Ecto neural progenitor cell (in vitro differentiated cells): ENCODE data around the gene FRAS1.

Source experiments
- DNase-seq: peaks from one replicate; pipeline ENCODE4 v3.0.0-alpha.2; 2018; ENCODE audit warnings: low spot score

Gene FRAS1

GRCh38 chr4:78370631-78371372 is 313.7 kb downstream of the FRAS1 start:
- no peak for DNase-seq

GRCh38 chr4:78372355-78372988 is 315.3 kb downstream of the FRAS1 start:
- no peak for DNase-seq

GRCh38 chr4:78377555-78377954 is 320.4 kb downstream of the FRAS1 start:
- DNase-seq, result no peak

GRCh38 chr4:78379040-78379439 is 321.9 kb downstream of the FRAS1 start:
- DNase-seq, result no peak

- no peak for DNase-seq
Measured at GRCh38 chr4:78379991-78380729, 323.0 kb downstream of the FRAS1 start.

- no peak for DNase-seq
Measured at GRCh38 chr4:78386679-78387078, 329.6 kb downstream of the FRAS1 start.

GRCh38 chr4:78395642-78396041 is 338.5 kb downstream of the FRAS1 start:
- no peak for DNase-seq

- no peak for DNase-seq
Measured at GRCh38 chr4:78396613-78397291, 339.6 kb downstream of the FRAS1 start.

GRCh38 chr4:78397292-78397630 is 340.1 kb downstream of the FRAS1 start:
- DNase-seq, result no peak

- DNase-seq, result no peak
Measured at GRCh38 chr4:78409612-78410202, 352.6 kb downstream of the FRAS1 start.

- no peak for DNase-seq
Measured at GRCh38 chr4:78410225-78410624, 353.1 kb downstream of the FRAS1 start.

GRCh38 chr4:78410676-78411075 is 353.6 kb downstream of the FRAS1 start:
- no peak for DNase-seq

- DNase-seq, result no peak
Measured at GRCh38 chr4:78414116-78414515, 357.0 kb downstream of the FRAS1 start.

- peak; percentile 54 for DNase-seq
Measured at GRCh38 chr4:78417603-78418002, 360.5 kb downstream of the FRAS1 start.

- DNase-seq, result no peak
Measured at GRCh38 chr4:78418406-78418805, 361.3 kb downstream of the FRAS1 start.

GRCh38 chr4:78423790-78424189 is 366.7 kb downstream of the FRAS1 start:
- DNase-seq, result no peak

- DNase-seq, result no peak
Measured at GRCh38 chr4:78424461-78424860, 367.3 kb downstream of the FRAS1 start.

- DNase-seq, result no peak
Measured at GRCh38 chr4:78426972-78427371, 369.8 kb downstream of the FRAS1 start.

- DNase-seq, result no peak
Measured at GRCh38 chr4:78428996-78429395, 371.9 kb downstream of the FRAS1 start.

- DNase-seq, result no peak
Measured at GRCh38 chr4:78432896-78433295, 375.8 kb downstream of the FRAS1 start.

- DNase-seq, result no peak
Measured at GRCh38 chr4:78437608-78438088, 380.5 kb downstream of the FRAS1 start.

GRCh38 chr4:78439328-78439727 is 382.2 kb downstream of the FRAS1 start:
- no peak for DNase-seq
